ENCODE measurements around the gene ZSCAN18.

ZSCAN18 gene

DNA sequence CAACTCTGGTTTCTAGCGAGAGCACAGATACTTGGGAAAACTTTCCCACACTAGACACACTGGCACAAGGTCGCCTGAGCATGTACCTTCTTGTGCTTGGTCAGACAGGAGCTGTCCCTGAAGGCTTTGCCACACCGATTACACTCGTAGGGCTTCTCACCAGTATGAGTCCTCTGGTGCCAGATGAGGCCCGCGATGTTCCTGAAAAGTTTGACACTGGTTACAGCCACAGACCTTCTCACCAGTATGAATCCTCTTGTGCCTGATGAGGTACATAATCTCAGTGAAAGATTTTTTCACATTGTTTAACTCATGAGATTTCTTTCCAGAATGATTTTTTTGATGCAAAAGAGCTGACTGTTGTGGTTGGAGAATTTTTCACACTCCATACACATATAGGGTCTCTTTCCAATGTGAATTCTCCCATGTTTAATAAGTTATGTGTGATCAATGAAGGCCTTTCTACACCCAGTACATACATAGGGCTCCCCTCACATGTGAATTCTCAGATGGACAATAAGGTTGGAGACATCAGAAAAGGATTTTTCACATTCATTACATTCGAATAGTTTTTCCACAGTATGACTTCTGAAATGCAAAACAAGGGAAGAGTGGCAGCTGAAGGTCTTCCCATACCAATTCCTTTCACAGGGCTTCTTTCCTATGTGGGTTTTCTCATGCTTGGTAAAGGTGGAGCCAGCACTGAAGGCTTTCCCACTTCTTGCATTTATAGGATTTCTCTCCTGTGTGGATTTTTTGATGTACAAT, 9.9 kb upstream of the ZSCAN18 start:
- TF ChIP-seq POLR2A (IDR thresholded peaks at IDR 0.05; ENCODE audit: low read depth, low read length) = no peak
- no peak for TF ChIP-seq POLR2AphosphoS5 (IDR thresholded peaks at IDR 0.05; ENCODE audit: low read depth, low read length)
- no peak for TF ChIP-seq TAF1 (IDR thresholded peaks at IDR 0.05; ENCODE audit: borderline replicate concordance, low read depth, low read length)
- DNase-seq (ENCODE audit: insufficient read length) (no peak), FAIRE-seq (no peak)

DNA sequence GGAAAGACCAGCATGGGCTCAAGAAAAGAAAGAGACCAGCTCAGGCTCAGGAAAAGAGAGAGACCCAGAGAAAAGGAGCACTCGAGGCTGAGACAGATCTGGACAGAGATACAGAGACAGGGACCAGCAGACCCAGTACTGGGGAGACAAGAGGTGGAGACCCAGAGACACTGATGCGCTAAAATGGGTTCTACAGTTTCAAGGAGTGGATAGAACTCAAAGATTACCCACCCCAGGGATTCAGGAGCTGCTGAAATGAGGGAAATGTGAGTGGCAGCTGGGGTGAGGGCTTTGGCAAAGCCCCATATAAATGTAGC, 609 bp upstream of the ZSCAN18 start:
- TF ChIP-seq POLR2AphosphoS5 (IDR thresholded peaks at IDR 0.05; ENCODE audit: low read depth, low read length) (no peak), TAF1 (IDR thresholded peaks at IDR 0.05; ENCODE audit: borderline replicate concordance, low read depth, low read length) (no peak), POLR2A (IDR thresholded peaks at IDR 0.05; ENCODE audit: low read depth, low read length) (no peak)
- FAIRE-seq (no peak), DNase-seq (ENCODE audit: insufficient read length) (no peak)

DNA sequence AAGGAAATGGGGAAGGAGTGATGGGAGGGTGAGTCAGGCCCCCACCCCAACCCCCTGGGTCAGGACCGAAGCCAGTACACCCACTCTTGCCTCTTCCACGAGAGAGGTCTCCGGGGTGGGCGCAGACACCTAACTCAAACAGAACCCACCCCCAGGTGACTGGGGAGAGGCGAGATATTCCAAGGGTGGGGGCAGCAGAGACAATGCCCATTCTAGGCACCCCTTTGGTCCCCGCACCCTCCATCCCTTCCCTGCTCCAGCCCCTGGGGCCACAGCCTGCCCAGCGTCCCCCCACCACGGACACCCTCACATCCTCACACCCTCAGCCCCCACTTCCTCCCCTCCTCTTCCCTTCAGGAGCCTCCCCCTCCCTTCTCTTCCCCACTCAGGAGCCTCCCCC, 682 bp downstream of the ZSCAN18 start:
- no peak for FAIRE-seq
- TF ChIP-seq POLR2AphosphoS5 (IDR thresholded peaks at IDR 0.05; ENCODE audit: low read depth, low read length) (no peak), TAF1 (IDR thresholded peaks at IDR 0.05; ENCODE audit: borderline replicate concordance, low read depth, low read length) (no peak), POLR2A (IDR thresholded peaks at IDR 0.05; ENCODE audit: low read depth, low read length) (no peak)
- DNase-seq (ENCODE audit: insufficient read length) = no peak

DNA sequence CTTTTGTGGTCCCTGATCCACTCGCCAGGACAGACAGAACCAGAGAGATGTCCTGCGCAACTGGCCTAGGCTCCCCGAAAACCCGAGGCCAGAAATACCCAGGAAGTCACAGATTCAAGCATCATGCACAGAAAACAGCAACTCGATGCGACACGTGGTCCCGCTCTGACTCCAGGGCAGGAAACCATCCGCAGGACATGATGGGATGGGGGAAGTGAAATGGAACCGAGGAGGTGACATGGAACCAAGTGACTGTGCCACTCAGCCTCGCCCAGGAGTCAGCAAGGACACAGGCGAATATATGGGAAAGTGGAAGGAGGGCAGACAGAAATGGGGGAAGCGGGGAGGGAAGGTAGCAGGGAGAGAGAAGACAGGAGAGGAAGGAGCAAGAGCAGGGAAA, 1.1 kb downstream of the ZSCAN18 start:
- no peak for FAIRE-seq
- no peak for DNase-seq (ENCODE audit: insufficient read length)
- no peak for TF ChIP-seq POLR2AphosphoS5 (IDR thresholded peaks at IDR 0.05; ENCODE audit: low read depth, low read length)
- no peak for TF ChIP-seq TAF1 (IDR thresholded peaks at IDR 0.05; ENCODE audit: borderline replicate concordance, low read depth, low read length)
- TF ChIP-seq POLR2A (IDR thresholded peaks at IDR 0.05; ENCODE audit: low read depth, low read length) = no peak

DNA sequence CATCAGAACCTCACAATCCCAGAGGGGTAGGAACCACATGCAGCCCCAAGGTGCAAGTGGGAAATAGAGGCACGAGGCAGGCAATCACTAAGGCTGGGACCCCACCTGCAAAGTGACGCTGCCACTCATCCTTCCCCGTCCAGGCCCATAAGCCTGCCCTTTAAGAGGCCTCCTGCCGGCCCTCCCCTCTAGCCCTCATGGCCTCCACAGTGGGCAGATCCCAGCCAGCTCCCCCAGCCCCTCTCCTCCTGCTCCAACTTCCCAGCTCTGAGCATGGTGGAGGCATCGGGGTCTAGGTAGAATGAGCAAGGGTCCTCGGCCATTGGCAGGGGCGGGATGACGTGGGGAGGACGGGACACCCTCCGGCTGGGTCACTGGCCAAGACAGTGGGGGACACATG, 2.7 kb downstream of the ZSCAN18 start:
- TF ChIP-seq POLR2AphosphoS5 (IDR thresholded peaks at IDR 0.05; ENCODE audit: low read depth, low read length) = no peak
- TF ChIP-seq POLR2A (IDR thresholded peaks at IDR 0.05; ENCODE audit: low read depth, low read length) = no peak
- TF ChIP-seq TAF1 (IDR thresholded peaks at IDR 0.05; ENCODE audit: borderline replicate concordance, low read depth, low read length) = no peak

DNA sequence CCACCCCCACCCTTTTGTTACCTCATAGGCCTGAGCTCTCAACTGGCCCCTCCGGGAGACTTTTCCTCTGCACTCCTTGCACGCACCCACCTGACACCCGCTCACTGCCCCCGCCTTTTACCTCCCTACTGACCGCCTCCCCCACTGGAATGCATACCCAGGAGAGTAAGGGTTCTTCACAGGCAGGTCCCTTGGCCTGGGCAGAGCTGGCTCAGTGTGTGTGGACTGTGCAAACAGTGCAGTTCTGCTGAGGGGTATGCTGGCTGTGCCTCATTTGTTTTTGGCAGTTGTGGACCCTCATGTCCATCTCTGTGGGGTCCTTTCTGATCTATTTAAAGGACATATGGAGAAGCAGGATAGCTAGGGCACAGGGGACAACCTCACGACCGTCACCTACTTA, 5.0 kb downstream of the ZSCAN18 start:
- no peak for FAIRE-seq
- DNase-seq (ENCODE audit: insufficient read length) = no peak
- TF ChIP-seq TAF1 (IDR thresholded peaks at IDR 0.05; ENCODE audit: borderline replicate concordance, low read depth, low read length) = no peak

More for the DNA sequence above, 2.7 kb downstream of the ZSCAN18 start:
- FAIRE-seq = no peak
- DNase-seq (ENCODE audit: insufficient read length) = no peak

DNA sequence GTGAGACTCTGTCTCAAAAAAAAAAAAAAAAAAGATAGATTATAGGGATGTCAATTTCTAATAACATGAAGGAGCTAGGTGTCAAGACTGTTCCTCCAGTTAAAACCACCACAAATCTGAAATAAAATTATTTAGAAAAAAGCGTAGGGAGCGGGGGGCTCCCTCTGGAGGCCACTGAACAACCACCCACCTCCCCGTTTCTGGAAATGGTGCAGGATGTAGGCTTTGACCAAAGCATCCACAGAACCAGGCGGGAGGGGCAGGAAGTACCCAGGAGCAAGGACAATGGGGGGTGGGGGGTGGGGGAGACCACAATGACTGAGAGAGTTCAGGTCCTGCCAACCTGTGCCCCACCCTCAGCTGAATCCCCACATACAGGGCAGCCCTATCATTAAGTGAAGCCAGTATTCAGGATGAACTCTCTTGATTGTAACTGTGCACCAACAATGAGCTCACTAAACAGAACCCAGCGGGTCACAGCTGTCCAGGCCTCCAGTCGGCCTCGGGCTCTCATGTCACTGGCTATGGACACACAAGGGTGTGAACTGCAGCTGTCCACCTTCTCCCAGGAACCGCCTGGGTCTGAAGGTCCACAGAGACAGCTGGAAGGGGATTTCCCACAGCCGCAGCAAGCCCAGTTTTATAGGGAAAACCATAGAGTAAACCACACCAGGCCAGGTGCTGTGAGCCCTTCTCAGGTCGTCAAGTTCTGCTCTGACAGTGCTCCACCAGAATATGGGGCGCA, 6.6 kb downstream of the ZSCAN18 start:
- DNase-seq (ENCODE audit: insufficient read length) (no peak), FAIRE-seq (no peak)
- TF ChIP-seq TAF1 (IDR thresholded peaks at IDR 0.05; ENCODE audit: borderline replicate concordance, low read depth, low read length) (no peak), POLR2A (IDR thresholded peaks at IDR 0.05; ENCODE audit: low read depth, low read length) (no peak), POLR2AphosphoS5 (IDR thresholded peaks at IDR 0.05; ENCODE audit: low read depth, low read length) (no peak)

DNA sequence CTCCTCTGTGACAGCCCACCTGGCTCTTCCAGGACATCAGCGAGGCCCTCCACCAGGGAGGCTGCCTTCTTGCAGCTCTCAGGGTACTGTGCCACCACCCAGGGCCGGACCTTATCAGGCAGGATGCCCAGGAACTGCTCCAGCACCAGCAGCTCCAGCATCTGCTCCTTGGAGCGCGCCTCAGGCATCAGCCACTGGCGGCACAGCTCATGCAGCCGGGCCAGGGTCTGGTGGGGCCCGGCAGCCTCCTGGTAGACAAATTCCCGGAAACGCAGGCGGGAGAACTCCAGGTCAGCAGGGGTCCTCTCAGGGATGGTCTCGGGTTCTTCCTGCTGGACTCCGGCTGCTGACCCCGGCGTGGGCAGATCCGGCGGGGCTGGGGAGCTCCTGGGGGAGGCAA, 8.2 kb downstream of the ZSCAN18 start:
- FAIRE-seq (no peak), DNase-seq (ENCODE audit: insufficient read length) (no peak)
- TF ChIP-seq POLR2A (IDR thresholded peaks at IDR 0.05; ENCODE audit: low read depth, low read length) = no peak
- TF ChIP-seq TAF1 (IDR thresholded peaks at IDR 0.05; ENCODE audit: borderline replicate concordance, low read depth, low read length) = no peak
- TF ChIP-seq POLR2AphosphoS5 (IDR thresholded peaks at IDR 0.05; ENCODE audit: low read depth, low read length) = no peak

DNA sequence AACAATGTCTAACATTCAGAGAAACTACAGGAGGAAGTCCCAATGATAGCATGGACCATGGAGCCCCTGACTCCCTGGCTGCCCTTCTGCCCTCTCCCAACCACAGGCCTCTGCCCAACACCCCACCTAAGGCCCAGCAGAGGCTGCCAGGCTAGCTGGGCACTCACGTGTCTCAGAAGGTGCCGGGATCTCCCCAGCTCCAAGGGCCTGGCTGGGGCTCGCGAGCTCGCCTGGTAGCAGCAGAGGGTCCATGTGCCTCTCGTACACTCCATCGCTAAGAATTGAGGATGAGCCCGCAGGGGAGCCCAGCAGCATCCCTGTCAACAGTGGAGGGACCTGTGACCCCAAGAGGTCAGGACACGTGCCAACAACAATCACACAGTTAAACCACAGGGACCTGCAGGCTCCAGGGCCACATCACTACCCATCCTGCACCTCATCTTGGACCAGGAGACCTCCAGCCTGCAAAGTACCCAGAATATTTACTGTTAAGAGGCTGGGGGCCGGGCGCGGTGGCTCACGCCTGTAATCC, 9.4 kb downstream of the ZSCAN18 start:
- DNase-seq (ENCODE audit: insufficient read length) (no peak), FAIRE-seq (no peak)
- no peak for TF ChIP-seq POLR2A (IDR thresholded peaks at IDR 0.05; ENCODE audit: low read depth, low read length)
- no peak for TF ChIP-seq TAF1 (IDR thresholded peaks at IDR 0.05; ENCODE audit: borderline replicate concordance, low read depth, low read length)
- TF ChIP-seq POLR2AphosphoS5 (IDR thresholded peaks at IDR 0.05; ENCODE audit: low read depth, low read length) = no peak

DNA sequence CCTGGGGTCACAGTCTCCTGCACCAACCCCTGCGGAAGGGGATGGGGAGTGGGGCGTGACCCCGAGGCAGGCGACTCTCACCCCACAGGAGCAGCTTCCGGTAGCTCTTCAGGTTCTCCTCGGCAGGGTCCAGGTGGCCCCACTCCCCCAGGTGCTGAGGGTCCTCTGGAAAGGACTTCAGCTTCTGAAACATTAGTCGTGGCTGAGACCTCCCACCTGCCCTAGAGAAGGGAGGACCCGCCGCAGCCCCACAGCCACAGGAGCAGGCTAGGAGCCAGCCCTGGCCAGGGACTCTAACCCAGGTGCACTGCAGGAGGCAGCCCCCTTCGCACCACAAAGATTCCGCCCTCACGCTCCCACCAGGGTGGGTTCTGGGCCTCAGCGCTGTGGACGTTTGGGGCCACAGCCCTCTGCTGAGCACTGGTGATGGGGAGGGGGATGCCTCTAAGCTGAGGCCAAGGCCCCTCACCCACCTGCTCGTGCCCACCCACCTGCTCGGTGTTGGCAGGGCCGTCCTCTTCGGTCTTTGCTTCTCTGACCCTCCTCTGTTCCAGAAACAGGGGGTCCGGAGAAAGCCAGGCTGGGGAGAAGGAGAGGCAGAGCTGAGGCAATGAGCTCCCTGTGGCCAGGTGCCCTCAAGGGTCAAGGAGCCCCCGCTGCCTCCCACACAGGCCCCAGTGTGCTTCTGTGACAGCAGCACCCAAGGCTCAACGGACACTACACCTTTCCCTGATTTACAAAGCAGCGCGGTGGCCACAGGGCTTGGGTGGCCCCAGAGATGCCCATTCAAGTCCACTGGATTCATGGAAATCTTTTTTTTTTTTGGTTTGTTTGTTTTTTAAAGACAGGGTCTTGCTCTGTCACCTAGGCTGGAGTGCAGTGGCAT, 11.0 kb downstream of the ZSCAN18 start:
- TF ChIP-seq TAF1 (IDR thresholded peaks at IDR 0.05; ENCODE audit: borderline replicate concordance, low read depth, low read length) (no peak), POLR2AphosphoS5 (IDR thresholded peaks at IDR 0.05; ENCODE audit: low read depth, low read length) (no peak), POLR2A (IDR thresholded peaks at IDR 0.05; ENCODE audit: low read depth, low read length) (no peak)
- DNase-seq (ENCODE audit: insufficient read length) (no peak), FAIRE-seq (no peak)

DNA sequence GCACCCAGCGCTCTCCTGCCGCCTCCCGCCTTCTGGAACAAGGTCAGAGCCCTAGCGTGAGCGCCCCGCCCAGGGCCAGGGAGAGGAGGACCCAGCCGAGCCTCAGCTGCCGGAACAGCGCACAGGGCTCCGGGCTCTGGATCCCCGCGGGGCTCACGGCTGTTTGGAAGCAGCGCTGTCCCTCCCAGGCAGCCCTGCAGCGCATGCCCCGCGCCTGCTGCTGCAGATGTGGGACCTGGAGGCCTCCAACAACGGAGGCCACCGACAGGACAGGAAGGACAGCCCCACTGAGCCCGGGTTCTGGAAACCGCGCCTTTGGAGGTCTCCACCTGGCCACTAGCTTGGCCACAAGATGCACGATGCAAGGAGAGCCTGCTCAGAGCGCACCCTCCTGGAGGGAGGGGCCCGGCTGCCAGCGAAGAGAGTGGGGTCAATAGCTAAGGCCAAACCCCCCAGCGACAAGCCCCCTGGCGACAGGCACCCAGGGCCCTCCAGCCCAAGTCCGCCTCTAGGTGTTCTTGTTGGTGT, 12.6 kb downstream of the ZSCAN18 start:
- TF ChIP-seq TAF1 (IDR thresholded peaks at IDR 0.05; ENCODE audit: borderline replicate concordance, low read depth, low read length) (no peak), POLR2A (IDR thresholded peaks at IDR 0.05; ENCODE audit: low read depth, low read length) (no peak), POLR2AphosphoS5 (IDR thresholded peaks at IDR 0.05; ENCODE audit: low read depth, low read length) (no peak)
- no peak for FAIRE-seq

More for the DNA sequence above, 12.6 kb downstream of the ZSCAN18 start:
- DNase-seq (ENCODE audit: insufficient read length) = no peak

All from GM12892 (cell line).